Psoas muscle (tissue), 8 donors: ENCODE measurements around the gene BBS9. TPM values are rescaled to one million over a fixed set of nuclear protein-coding genes. Genes with fewer than 3 reads are reported as not detected.

Experiments
- ATAC-seq, 4 donors: fragments of 200-7000 bp; cut with Tn5 transposase; one replicate each; pipeline ENCODE4 v1.9.1; 2020; ENCODE audit warnings: moderate library complexity in 3 of 4, mild to moderate bottlenecking in 2 of 4
- DNase-seq, 2 donors: peaks; one replicate each; pipeline ENCODE4 v3.0.0-alpha.2; 2020
- H3K27ac ChIP-seq: fragments of 200-600 bp; one replicate; pipeline ENCODE4 v1.8.0; 2022
- H3K27me3 ChIP-seq, 3 donors: fragments of 200-600 bp in 1 of 3; one replicate each; pipeline versions ENCODE4 v1.6.1 to v1.8.0; 2013 to 2022; ENCODE audit warnings: low read length in 2 of 3, mild to moderate bottlenecking in 2 of 3, moderate library complexity in 1 of 3; ENCODE audit not compliant: insufficient read depth in 3 of 3
- H3K36me3 ChIP-seq, 2 donors: fragments of 200-600 bp in 1 of 2; one replicate each; pipeline versions ENCODE4 v1.6.1 to v1.8.0; 2013 to 2022; ENCODE audit warnings: low read depth in 1 of 2, mild to moderate bottlenecking in 1 of 2, moderate library complexity in 1 of 2; ENCODE audit not compliant: insufficient read depth in 1 of 2
- H3K4me1 ChIP-seq: fragments of 200-600 bp; one replicate; pipeline ENCODE4 v1.8.0; 2022
- H3K4me3 ChIP-seq: fragments of 200-600 bp; one replicate; pipeline ENCODE4 v1.8.0; 2022; ENCODE audit warnings: mild to moderate bottlenecking
- H3K9me3 ChIP-seq: fragments of 200-600 bp; one replicate; pipeline ENCODE4 v1.8.0; 2022
- WGBS, 3 donors: extraction: QIAGEN DNeasy Blood & Tissue Kit; methylation state at CpG; one replicate each; pipeline versions ENCODE4 v1.1.6 to v1.1.7; 2013; 5-methylcytosine and 5-hydroxymethylcytosine counted together
- intact Hi-C, 2 donors: fragments of 100-400 bp; cut with DNase I; formaldehyde crosslinking; loops; one replicate each; pipeline versions ENCODE4 v1.11.0 to v1.14.2; 2022
- polyA plus RNA-seq, 3 donors: library from polyadenylated mRNA; stranded (reverse); fragments of 200-250 nt; gene quantifications; one replicate each; pipeline ENCODE4 v1.2.3, GENCODE V29; 2013
- total RNA-seq, 4 donors: library from RNA; stranded (reverse); fragmentation: NEBNext Ultra II Directional in 2 of 4; extraction: Animal tissue kit (Norgen Biotek cat#: 25700) in 2 of 4; gene quantifications; one replicate each; pipeline versions ENCODE4 v1.2.1 to v1.2.4, GENCODE V29; 2021 to 2023
- TF ChIP-seq, protein P1 (sequence below): fragments of 200-600 bp; IDR thresholded peaks from one replicate; pipeline ENCODE4 v1.8.0; 2022; ENCODE audit warnings: antibody characterized with exemption
- donor health status: healthy with polysubstance abuse.
- donor health status: DM: no; HTN: no; CAD: no; lungs with moderate emphysema.
- donor health status: Bipolar disorder and iron deficiency.
- donor health status: healthy.
- donor health status: DM: yes; HTN: yes; CAD: no.
- donor health status: DM: no; HTN: no; CAD: no.
- donor health status: DM: no; HTN: no; CAD: no.
- donor health status: DM: yes; HTN: yes; CAD: no.

BBS9 gene
- total and polyA plus RNA-seq, 7 donors: 2.7 to 7.3 (median 4.1) TPM

DNA sequence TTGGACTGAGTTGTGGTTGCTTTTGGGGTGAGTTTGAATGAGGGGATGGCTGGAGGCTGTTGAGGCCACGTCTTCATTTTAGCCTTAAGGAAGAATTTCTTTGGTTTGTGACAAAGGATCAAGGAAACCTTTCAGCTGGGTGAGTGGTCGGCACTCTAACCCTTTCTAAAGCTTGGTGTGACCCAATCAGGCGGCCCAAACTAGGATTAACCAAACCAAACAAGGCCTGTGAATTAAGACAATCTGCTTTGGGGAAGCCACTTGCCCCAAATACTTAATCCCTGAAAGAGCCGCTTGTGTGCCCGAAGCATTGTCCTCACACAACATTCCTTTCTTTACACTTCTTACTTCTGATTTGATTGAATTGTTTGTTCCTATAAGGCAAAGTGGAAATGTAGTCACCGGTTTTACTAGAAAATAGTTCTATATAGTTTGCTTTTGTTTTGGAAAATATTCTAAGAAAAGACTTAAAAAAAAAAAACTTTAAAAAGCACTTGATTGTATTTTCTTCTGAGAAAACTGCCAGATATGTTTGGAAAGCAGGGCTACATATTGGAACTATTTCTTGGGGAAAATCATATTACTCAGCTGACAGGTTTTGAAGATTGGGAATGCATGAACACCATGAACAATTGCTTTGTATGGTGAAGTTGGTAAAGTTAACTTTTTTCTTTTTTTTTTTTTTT lies 503.6 kb downstream of the BBS9 start:
- intact Hi-C loops: no loop called here
- no peaks in the 10 kb centered on the region for H3K27me3 ChIP-seq
- H3K4me3 ChIP-seq: no peak overlapping the region
- no peaks in the 10 kb centered on the region for H3K9me3 ChIP-seq
- ATAC-seq (no peak), DNase-seq (no peak)
- TF ChIP-seq, protein P1, sequence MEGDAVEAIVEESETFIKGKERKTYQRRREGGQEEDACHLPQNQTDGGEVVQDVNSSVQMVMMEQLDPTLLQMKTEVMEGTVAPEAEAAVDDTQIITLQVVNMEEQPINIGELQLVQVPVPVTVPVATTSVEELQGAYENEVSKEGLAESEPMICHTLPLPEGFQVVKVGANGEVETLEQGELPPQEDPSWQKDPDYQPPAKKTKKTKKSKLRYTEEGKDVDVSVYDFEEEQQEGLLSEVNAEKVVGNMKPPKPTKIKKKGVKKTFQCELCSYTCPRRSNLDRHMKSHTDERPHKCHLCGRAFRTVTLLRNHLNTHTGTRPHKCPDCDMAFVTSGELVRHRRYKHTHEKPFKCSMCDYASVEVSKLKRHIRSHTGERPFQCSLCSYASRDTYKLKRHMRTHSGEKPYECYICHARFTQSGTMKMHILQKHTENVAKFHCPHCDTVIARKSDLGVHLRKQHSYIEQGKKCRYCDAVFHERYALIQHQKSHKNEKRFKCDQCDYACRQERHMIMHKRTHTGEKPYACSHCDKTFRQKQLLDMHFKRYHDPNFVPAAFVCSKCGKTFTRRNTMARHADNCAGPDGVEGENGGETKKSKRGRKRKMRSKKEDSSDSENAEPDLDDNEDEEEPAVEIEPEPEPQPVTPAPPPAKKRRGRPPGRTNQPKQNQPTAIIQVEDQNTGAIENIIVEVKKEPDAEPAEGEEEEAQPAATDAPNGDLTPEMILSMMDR: no peak
- 80 to 84% (median 83%) methylated on average over 6 of the region's 6 CpGs for WGBS, 3 donors
- no peaks in the 10 kb centered on the region for H3K4me1 ChIP-seq
- H3K27ac ChIP-seq: no peak overlapping the region
- no peaks in the 10 kb centered on the region for H3K36me3 ChIP-seq

DNA sequence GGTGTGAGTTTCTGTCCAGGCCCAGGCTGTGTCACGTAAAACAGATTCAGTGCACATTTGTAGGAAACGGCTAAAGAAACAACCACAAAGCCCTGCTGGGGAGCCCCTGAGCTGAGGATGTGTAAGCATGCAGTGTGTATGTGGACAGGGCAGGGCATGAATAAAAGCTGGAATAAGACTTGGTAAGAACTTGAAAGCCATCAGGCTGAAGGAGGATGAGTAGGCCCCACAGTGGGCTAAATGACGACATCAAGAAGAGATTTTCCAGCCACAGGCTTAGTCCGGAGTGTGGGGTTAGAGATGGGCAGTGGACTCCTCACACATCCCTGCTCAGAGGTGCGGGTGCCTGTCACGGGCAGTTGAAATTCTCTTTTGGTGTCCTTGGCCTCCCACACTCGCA lies 505.2 kb downstream of the BBS9 start:
- H3K36me3 ChIP-seq: no peaks in the 10 kb centered on the region
- 84 to 86% (median 85%) methylated on average over 7 of the region's 7 CpGs for WGBS, 3 donors
- H3K27ac ChIP-seq: no peak overlapping the region
- TF ChIP-seq, protein P1: no peak
- ATAC-seq: no peak
- intact Hi-C loops: no loop called here
- H3K27me3 ChIP-seq: no peaks in the 10 kb centered on the region
- no peaks in the 10 kb centered on the region for H3K9me3 ChIP-seq
- H3K4me3 ChIP-seq: no peak overlapping the region
- no peaks in the 10 kb centered on the region for H3K4me1 ChIP-seq
- no peak for DNase-seq

DNA sequence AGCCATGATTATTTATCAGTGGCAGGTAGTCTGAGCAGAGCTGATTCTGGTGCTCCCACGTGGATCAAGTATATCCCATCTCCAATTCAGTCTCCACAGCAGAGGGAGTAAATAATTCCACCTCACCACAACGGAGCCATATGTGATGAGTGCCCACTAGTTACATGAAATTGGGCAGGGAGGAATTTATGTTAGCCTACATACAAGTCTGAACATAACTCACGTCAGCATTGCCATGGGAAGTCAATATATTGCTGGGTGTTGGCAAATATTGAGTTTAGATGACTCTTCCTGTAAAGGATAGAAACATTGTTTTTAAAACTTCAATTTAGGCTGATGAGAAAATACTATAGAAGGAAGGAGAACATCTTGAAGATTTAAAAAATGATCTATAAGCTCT lies 507.0 kb downstream of the BBS9 start:
- WGBS, 3 donors: 90 to 92% (median 91%) methylated on average over 3 of the region's 3 CpGs
- DNase-seq (no peak), ATAC-seq (no peak)
- no peak overlapping the region for H3K27ac ChIP-seq
- no peaks in the 10 kb centered on the region for H3K27me3 ChIP-seq
- intact Hi-C loops: no loop called here
- no peak overlapping the region for H3K4me3 ChIP-seq
- H3K9me3 ChIP-seq: no peaks in the 10 kb centered on the region
- H3K36me3 ChIP-seq: peaks cover 0 to 3% of the 10 kb centered on the region in 2 donors
- H3K4me1 ChIP-seq: no peaks in the 10 kb centered on the region
- TF ChIP-seq, protein P1: no peak

DNA sequence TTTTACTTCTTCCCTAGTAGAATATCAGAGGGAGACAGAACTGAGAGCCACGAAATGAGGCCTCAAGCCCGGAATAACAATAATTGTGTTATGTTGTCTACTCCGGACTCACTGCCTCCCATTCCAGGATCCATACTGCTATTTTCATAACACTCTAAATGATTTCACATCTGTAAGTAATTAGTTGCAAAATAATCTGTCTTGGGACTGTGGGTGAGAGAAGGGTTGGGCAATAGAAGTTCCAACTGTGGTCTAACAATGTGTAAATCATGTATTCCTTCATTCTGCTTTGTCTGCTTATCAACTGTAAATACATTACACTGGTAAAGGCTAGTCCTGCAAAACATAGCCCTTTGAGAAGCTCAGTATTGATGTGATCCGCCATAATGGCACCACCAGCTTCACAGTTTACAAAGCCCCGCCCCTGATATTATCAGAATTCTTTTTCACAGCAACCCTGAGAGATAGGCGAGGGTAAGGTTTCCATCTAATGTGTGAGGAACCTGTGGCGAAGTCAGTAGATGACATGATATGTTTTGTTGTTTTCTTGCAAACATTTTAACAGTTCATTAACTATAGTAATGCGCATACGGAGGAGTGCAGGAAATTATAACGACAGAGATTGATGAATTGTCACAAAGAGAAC lies 510.3 kb downstream of the BBS9 start:
- Histone ChIP-seq H3K4me1 (no peaks in the 10 kb centered on the region), H3K9me3 (no peaks in the 10 kb centered on the region), H3K27me3 (no peaks in the 10 kb centered on the region), H3K27ac (no peak overlapping the region), H3K4me3 (no peak overlapping the region), H3K36me3 (peaks cover 0 to 3% of the 10 kb centered on the region in 2 donors)
- intact Hi-C loops: no loop called here
- 88 to 93% (median 90%) methylated on average over 10 of the region's 10 CpGs for WGBS, 3 donors
- DNase-seq: no peak
- peak in 1 of 4 donors; percentile 52 for ATAC-seq
- TF ChIP-seq, protein P1: no peak
